ENCODE results near the gene AMZ2. TPM values are rescaled to one million over a fixed set of nuclear protein-coding genes. Genes with fewer than 3 reads are reported as not detected.

AMZ2 gene
- total RNA-seq, 4 donors from 2014 or later, result 58.5 to 89.2 (median 72.0) TPM

GRCh38 chr17:68229619-68230018, 18.2 kb upstream of the AMZ2 start:
- no peak for TF ChIP-seq CTCF (IDR thresholded peaks at IDR 0.05; ENCODE audit: low read depth)

- no peak for TF ChIP-seq CTCF (IDR thresholded peaks at IDR 0.05; ENCODE audit: low read depth)
These were observed 16.3 kb upstream of the AMZ2 start for GRCh38 chr17:68231541-68231940.

GRCh38 chr17:68238164-68238870, 9.5 kb upstream of the AMZ2 start:
- TF ChIP-seq CTCF (IDR thresholded peaks at IDR 0.05; ENCODE audit: low read depth), result no peak

- no peak for TF ChIP-seq CTCF (IDR thresholded peaks at IDR 0.05; ENCODE audit: low read depth)
These were observed 9.0 kb upstream of the AMZ2 start for GRCh38 chr17:68238871-68239253.

GRCh38 chr17:68239632-68240366, 8.0 kb upstream of the AMZ2 start:
- TF ChIP-seq CTCF (IDR thresholded peaks at IDR 0.05; ENCODE audit: low read depth), result no peak

- TF ChIP-seq CTCF (IDR thresholded peaks at IDR 0.05; ENCODE audit: low read depth), result no peak
These were observed 1.4 kb upstream of the AMZ2 start for GRCh38 chr17:68246271-68247028.
